Loucy (cell line): ENCODE results near the gene HOXA7.

Experiments
- CTCF ChIP-seq: fragments of 200-600 bp; sonication (generic); conservative IDR thresholded peaks from 2 replicates; pipeline ENCODE4 v1.5.1; 2014; ENCODE audit warnings: mild to moderate bottlenecking, antibody characterized with exemption, low read length
- EZH2phosphoT487 ChIP-seq: fragments of 200-600 bp; IDR thresholded peaks from 2 replicates; pipeline ENCODE4 v1.6.1; 2018; ENCODE audit warnings: antibody characterized with exemption, mild to moderate bottlenecking, moderate library complexity, borderline replicate concordance

- TF ChIP-seq CTCF (peak; percentile 23; the same call in 1 of the 2 replicates), EZH2phosphoT487 (no peak)
Observed at GRCh38 chr7:27200761-27201579, 44.5 kb upstream of the HOXA7 start.
